ENCODE measurements around the gene BFSP2.
"Not testable (repeated sequence)": the region's sequence is repeated elsewhere in the genome, so short reads cannot be mapped to it uniquely, and the experiment has no call there.

Gene BFSP2

DNA sequence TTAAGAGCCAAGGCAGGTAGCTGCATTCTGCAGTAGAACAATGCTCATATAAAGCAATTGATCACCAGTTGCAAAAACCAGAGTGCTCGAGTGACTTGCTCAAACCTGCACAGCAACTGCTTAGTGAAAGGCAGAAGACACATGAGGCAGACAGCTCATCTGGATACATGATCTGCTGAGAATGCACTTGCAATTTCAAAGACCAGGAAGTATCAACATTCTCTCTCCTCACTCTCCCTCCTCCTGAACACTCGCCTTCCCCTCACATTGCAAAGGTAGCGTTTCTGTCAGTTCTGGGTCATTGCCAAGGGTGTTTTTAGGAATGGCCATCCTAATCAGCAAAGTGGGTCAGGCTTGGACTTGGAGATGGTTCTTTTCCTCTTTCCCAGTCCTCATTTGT, 61.0 kb downstream of the BFSP2 start:
- no peak for DNase-seq

DNA sequence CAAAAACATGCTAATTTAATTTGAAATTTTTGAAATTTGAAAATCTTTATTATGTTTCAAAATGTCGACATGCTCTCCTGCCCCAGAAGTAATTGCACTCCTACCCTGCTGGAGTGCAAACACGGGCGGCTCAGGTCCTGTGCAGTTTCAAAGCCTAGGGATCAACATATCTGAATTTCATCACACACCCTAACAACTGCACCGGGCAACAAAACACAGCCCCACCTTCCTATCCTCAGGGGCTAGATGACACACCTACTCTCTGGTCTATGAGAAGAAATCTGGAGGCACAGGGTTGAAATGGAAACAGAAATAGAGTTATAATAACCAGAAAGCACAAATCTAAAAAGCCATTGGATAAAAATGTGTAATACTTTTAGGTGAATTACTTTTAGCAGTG, 61.4 kb downstream of the BFSP2 start:
- no peak for DNase-seq

- DNase-seq, result no peak
These were observed 63.5 kb downstream of the BFSP2 start for GRCh38 chr3:133463347-133463860.

DNA sequence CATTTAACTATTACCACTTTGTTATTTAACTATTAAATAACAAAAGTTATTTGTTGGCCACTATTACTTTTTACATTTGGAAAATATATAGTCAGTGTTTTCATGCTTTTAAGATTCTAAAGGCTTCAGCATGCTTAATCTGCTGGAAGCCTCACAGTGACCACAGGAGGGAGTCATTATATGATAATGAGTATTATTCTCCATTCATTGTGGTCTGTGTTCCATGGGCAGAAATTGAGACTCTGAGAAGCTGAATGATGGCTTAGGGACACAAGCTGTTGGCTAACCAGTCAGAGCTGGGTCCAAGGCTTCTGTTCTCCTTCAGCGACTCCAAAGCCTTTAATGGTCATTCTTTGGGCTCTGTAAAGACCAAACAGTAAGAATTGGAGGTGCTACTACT, 64.7 kb downstream of the BFSP2 start:
- no peak for DNase-seq

DNA sequence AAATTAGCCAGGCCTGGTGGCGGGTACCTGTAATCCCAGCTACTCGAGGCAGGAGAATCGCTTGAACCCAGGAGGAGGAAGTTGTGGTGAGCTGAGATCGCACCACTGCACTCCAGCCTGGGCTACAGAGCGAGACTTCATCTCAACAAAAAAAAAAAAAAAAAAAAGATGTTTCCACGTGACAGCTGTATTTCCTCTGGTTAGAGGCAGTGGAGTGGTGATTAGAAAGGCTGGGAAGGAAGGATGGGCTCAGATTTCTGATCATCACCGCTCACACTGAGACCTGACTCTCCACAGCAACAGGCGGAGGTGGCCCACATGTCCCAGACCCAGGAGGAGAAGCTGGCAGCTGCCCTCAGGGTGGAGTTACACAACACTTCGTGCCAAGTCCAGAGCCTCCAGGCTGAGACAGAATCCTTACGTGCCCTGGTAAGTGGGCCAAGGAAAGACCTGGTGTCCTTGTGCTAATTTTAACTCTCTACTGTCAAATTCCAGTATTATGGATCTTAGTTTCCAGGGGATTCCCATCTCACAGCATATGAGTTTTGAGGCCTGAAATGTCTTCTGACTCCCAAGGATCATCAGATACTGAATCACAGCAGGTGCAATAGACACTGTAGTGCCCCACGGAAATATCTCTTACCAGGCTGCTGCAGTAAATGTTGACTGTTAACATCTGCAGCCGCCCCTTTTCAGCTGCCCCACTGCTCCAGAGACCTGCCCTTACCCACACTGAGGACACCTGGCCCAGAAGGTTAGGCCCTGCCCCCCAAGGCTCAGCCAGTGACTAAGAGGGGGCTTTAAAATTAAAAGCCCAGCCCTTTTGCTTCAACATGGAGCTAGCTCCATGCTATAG, 66.9 kb downstream of the BFSP2 start:
- peak in 1 of 2 donors; percentile 43 for DNase-seq

DNA sequence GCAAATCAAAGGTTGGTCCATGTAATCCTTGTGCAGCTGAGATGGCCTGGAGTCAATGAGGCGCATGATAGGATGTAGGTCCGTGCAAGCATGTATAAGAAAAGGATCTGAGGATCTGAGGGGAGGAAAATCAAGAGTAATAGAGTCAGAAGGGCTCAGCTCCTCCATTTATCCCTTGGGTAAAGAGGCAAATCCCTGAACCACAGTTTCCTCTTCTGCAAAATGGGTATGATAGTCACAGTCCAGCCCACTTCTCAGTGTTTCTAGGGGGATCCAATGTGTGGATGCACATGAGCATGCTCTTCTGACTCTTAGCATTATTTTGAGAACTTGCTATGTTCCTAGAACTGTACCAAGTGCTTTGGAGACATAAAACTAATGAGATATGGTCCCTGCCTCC, 67.9 kb downstream of the BFSP2 start:
- no peak for DNase-seq

DNA sequence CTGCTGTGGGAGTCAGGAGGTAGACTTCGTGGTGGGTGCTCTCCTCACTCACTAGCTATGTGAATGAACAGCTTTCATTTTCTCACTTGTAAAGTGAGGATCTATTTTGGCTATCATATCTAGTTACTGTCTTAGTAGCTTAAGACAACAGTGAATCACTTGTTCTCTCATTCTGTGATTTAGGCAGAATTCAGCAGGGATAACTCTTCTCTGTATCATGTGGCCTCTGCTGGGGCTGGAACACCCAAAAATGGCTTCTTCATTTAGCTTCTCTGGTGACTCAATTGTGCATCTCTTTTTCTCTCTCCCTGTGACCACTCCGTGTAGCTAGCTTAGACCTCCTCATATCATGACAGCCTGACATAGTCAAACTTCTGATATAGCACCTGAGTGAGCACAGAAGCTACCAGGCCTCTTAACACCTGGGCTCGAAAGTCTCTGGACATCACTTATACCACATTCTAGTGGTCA, 68.4 kb downstream of the BFSP2 start:
- no peak for DNase-seq

DNA sequence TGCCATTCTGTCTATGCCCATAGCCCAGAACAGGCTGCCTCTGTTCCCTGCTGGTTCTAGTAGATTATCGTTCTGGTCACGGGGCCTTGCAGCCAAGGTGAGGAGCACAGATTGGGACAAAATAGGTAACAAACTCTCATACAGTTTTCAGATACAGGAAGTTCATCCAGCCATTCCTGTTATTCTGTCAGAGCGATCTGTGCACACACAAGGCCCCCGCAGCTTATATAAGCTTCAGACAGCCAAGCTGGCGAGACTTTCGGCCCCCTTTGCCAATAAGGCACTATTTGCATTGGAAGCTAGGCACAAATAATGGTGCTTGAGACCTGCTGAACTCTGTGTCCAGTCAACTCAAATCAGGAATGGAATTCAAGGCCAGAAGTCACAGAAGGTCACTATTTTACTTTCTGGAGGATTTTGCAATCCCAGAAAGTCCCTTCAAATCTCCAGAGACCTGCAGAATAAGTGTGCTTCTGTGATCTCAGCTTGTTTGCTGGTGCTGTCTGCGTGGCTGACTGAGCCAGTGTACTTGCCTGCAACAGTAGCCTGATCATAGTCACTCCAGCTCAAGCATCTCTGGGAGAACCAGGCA, 69.4 kb downstream of the BFSP2 start:
- DNase-seq, result no peak

DNA sequence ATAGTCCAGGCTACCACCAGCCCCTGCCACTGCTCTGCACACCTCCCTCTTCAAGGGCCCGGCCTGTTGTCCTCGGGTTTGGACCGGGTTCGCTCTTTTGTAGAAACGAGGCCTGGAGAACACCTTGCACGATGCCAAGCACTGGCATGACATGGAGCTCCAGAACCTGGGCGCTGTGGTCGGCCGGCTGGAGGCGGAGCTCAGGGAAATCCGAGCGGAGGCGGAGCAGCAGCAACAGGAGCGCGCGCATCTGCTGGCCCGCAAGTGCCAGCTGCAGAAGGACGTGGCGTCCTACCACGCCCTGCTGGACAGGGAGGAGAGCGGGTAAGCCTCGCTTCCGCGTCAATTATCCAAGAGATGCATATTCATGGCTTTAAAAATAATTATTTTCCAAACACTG, 72.4 kb downstream of the BFSP2 start:
- DNase-seq, result no peak

GRCh38 chr3:133472889-133473288, 73.0 kb downstream of the BFSP2 start:
- no peak for DNase-seq

DNA sequence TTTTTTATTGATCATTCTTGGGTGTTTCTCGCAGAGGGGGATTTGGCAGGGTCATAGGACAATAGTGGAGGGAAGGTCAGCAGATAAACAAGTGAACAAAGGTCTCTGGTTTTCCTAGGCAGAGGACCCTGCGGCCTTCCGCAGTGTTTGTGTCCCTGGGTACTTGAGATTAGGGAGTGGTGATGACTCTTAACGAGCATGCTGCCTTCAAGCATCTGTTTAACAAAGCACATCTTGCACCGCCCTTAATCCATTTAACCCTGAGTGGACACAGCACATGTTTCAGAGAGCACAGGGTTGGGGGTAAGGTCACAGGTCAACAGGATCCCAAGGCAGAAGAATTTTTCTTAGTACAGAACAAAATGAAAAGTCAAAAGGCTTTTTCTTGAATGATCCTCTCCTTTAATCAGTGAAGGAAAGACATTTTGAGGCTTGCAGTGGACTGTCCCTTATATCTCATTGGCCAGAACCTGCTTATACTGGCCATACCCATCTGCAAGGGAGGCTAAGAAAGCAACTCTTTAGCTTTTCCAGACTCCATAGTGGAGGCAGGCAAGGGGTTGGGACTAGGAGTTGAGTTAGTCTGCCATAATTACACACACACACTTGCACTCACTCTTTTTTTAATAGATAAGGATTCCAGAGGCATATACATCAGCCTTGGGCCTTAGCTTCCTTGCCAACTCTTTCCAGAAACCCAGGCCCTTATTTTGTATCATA, 73.8 kb downstream of the BFSP2 start:
- DNase-seq, result not testable (repeated sequence)

DNA sequence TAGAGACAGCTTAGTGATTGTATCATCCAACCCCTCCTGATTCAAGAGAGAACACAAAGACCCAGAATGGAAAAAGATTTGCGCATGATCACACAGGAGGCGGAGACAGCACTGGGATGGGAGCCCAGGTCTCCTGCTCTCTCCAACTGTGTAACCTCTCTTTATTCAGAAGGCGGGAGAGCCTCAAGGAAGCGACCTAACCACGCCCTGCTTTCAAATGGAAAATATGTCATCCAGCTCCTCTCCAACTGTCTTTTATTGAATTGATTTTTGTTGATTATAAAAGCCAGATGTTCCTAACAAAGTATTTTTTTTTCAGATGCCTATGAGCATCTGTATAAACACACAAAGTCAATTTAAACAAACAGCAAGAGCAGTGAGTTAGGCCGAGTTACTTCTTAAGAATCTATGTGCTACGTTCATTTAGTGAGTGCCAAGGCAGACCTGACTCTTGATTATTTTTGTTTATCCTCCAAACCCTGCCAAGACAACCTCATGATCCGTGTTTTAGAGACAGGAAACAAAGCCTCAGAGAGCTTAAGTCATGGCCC, 74.5 kb downstream of the BFSP2 start:
- DNase-seq, result no peak

GRCh38 chr3:133474817-133475216, 75.0 kb downstream of the BFSP2 start:
- DNase-seq, result no peak

DNA sequence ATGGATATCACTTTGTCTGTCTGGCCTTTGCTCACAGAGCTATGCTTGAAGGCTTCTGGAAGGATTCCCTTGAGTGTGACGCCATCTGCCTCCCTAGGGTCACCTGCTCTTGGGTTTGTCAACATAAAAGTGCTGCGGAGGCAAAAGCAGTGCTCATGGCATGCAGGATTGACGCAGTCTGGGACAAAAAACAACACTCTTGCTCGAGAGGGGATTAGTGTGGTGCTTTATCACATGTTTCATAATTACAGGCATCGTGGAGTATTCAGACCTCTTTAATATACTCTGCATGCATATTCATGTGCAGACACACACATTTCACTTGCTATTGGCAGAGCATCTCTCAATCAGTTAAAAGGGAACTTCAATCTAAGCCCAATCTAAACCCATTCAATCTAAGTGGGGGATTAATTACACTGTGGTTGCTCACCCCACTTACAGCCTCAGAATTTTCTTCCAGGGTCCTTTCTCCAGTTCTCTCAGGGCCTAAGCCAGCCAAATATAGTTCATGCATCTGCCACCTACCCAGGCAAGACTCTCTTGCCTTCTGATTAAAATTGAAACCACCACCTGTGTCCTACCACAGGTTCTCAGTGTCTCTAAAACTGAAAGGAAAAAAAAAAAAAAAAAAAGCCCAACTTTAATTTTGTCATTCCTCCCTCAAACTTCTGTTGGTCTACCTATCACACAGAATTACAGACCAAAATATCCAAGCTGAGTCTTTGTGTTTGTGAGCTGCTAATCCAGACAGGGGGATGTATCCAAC, 75.6 kb downstream of the BFSP2 start:
- DNase-seq, result no peak

DNA sequence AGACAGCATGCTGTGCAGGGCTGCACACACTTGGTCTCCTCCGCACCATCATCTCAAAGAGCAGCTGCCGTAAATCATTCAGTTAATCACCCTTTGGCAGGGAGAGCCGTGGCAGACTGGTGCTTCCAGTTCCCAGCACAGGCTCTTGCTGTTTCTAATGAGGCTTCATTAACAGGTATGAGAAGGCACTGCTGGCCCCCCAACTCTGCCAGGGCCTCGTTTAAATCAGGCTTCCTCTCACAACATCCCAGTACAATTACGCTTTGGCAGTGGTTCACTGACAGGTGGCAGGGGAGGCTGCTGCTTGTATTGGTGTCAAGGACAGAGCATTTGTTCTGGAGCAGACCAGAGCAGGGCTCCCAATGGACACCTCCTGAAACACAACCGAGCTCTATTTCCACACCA, 77.1 kb downstream of the BFSP2 start:
- DNase-seq, result no peak

DNA sequence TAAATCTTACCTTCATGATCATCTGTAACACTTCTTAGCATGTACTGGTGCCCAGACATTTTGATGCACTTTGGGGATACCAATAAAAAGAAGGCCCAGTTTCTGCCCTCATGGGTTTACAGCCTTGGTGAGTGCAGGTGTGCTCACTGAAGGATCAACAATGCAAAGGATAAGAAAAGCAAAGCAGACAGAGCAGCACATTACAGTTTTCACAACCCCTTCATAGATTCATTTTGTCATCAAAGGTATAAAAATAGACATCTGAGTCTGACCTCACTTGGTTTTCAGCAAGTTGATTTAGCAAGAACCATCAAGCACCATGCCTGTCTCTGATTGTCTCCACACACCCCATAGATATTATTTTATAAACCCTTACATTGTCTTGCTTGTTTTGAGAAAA, 77.6 kb downstream of the BFSP2 start:
- no peak for DNase-seq

- DNase-seq, result no peak
These were observed 78.8 kb downstream of the BFSP2 start for GRCh38 chr3:133478624-133479023.

- no peak for DNase-seq
These were observed 79.5 kb downstream of the BFSP2 start for GRCh38 chr3:133479401-133479800.

DNA sequence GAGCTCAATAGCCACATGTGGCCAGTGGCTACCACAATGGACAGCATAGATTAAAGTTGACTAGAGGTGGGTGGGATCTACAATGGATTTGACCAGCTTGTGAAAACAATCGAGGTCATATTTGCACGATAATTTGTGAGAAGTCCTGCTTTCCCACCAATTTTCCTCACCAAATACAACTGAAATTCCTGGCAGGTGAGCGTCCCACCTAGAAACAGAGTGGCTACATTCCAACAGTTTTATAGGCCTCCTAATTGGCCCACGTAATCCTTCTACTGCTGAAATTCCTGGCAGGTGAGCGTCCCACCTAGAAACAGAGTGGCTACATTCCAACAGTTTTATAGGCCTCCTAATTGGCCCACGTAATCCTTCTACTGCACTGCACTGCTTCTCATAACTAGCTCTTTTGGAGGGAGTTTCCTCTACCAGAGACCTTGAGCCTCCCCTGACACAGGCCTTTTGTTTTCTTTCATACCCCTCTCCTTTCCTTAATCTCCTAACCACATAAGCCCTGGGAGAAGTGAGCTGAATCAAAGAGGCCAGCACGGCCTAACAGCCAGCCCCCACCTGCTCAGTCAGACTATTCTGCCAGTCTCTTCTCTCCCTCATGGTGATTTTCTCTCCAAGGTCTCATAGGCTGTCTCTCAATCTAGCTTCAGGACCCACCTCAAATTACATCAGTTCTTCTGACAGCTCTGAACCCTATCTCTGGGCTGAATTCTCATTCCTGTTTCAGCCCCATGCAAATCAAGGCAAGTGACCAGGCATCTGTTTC, 80.2 kb downstream of the BFSP2 start:
- DNase-seq, result no peak

GRCh38 chr3:133482474-133482873, 82.6 kb downstream of the BFSP2 start:
- DNase-seq, result not testable (repeated sequence)

- no peak for DNase-seq
These were observed 86.8 kb downstream of the BFSP2 start for GRCh38 chr3:133486658-133487057.

- no peak for DNase-seq
These were observed 87.3 kb downstream of the BFSP2 start for GRCh38 chr3:133487204-133487603.

All from CD4-positive, alpha-beta T cell treated with Interleukin-4 for 1 hour (primary cell).